CD4-positive, alpha-beta T cell treated with Interleukin-15 for 1 hour (primary cell): ENCODE results near the gene CD164.
"Not testable (repeated sequence)": the region's sequence is repeated elsewhere in the genome, so short reads cannot be mapped to it uniquely, and the experiment has no call there.

Experiments used
- DNase-seq: peaks from one replicate; pipeline ENCODE4 v3.0.0-alpha.2; 2020

CD164 gene

DNA sequence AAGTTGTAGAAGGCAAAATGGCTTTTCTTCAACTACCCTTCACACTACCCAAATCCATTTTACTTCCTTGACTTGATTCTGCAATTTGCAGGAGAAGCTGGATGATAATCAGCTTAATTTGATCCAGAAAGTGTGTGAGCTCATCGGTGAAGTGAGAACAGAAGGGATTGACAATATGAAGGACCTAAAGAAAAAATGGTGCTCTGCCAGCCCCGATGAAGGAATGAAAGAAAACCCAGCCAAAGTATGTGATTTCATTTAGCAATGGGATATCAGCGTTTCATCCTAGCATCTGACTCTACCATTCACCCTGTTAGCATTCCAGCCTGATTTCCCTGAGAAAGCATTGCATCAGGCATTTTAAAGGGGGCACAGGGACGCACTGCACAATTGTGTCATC is 41.5 kb downstream of the CD164 start:
- no peak for DNase-seq

DNA sequence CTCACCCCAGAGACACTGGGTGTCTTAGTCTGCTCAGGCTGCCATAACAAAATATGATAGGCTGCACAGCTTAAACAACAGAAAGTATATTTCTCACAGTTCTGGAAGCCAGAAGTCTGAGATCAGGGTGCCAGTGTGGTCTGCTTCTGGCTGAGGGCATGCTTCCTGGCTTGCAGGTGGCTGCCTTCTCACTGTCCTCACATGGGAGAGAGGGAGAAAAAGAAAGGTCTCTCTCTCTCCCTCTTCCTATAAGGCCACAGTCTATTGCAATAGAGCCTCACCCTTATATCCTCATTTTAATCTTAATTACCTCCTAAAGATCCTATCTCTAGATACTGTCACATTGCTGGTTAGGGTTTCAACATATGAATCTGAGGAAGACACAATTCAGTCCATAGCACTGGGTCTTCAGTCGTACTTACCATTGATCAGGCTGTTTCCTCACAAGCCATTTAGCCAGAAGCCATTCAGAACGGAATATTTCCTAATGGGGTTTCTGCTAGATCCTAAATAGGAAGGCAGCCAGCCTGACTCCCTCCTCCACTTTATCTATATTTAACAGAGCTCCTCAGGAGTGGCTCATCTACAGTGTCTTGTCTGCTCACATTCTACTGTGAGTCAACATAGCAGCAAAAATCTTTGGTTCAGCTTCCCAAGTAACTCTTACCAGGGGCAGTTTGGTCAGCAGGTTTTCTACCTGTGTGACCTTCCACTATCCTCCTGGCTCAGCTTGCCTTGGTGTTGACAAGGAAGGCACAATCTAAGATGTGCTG is 42.2 kb downstream of the CD164 start:
- DNase-seq, result no peak

DNA sequence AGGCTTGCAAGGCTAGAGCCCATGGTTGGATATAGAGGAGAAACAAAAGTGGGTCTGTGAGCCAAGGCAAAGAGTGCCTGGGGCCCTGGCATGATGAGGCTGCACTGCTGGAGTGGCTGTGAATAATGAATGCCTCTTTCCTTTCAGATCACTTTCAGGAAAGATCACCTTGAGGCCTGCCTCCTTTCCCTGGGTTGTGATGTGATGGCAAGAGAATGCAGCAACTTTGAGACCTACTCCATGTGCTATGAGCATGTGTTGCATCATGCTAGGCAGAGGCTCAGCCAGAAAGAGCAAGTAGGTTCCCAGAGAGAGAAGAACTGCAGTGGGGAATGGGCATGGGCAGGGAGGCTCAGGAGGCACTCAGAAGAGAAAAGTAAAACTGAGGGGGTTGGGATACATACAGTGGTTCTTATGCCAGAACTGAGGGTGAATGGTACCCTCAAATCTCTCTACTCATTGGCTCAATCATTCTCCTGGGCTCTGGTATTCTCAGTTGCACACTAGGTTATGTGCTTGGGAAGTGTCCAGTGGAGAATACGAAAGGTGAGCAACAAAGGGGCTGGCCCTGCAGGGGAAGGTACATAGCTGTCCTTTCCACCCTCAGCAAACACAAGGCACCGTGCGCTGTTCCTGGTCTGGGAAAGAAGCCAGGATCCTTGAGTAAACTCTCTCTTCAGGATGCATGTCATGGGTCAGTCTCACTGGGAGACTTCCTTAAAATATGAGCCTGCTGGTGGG is 45.9 kb downstream of the CD164 start:
- DNase-seq, result no peak

DNA sequence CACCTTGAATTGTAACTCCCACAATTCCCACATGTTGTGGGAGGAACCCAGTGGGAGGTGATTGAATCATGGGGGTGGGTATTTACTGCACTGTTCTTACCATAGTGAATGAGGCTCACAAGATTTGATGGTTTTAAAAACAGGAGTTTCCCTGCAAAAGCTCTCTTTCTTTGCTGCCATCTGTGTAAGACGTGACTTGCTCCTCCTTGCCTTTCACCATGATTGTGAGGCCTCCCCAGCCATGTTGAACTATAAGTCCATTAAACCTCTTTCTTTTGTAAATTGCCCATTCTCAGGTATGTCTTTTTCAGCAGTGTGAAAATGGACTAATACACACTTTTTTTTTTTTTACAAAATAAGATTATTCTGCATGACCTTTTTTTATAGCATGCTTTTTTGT is 48.4 kb downstream of the CD164 start:
- not testable (repeated sequence) for DNase-seq

DNA sequence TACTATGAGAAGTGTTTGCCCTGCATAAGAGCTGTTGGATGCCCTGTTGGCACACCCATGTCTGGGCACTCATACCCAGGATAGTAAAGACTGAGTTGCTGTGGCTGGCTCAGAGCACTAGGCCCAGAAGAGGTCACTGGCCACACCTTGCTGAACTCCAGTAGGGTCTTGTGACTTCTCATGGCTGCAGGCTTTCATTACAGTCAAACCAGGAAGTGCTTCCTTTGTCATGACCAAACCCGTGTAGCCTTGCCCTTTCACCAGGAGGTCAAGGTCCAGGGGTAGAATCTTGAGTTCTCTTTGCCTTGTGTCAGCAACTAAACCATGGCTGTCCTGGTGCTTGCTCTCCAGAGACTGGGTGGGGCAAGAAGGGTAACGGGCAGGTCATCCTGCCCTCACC is 49.5 kb downstream of the CD164 start:
- DNase-seq, result no peak

DNA sequence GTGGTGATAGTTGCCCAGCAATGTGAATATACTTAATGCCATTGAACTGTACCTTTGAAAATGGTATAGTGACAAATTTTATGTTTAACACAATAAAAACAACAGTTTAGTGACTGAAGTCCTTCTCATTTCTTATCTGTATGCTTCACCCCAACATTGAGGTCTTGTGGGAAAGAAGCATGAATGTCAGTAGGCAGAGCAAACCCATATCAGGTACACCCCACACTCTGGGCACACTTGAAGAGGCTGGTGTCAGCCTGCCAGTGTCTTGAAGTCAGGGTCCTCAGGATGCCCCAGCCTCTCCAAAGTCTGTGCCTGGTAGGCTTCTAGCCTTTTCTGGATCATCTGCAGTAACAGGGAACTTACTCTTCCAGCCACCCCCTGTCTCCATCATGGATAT is 51.2 kb downstream of the CD164 start:
- no peak for DNase-seq

DNA sequence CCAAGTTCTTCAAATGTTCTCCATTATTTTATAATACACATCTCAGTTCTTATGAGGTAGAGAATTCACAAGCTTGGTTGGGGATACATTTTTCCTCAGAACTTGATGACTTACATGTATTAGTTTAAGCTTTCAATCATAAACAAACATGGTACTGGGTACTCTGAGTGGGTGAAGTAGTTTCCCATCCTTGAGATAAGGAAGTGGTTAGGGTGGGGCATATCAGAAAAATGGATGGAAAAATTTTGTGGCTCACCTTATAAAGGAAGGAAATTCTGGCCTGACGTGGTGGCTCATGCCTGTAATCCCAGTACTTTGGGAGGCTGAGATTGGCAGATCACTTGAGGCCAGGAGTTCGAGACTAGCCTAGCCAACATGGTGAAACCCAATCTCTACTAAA is 52.0 kb downstream of the CD164 start:
- no peak for DNase-seq

DNA sequence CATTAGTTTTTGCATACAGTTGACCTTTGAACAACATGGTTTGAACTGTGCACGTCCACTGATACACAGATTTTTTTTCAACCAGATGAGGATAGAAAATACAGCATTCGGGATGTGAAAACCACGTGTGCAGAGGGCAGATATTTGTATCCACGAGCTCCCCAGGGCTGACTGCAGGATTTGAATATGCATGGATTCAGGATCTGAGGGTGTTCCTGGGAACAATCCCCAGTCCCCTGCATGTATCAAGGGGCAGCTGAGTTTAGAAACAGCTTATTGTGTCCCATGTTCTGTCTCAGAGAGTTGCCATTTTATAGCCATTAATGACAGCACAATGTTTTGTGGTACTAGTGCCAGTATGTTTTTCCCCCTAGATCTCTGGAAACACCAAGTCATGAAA is 53.6 kb downstream of the CD164 start:
- DNase-seq, result no peak

DNA sequence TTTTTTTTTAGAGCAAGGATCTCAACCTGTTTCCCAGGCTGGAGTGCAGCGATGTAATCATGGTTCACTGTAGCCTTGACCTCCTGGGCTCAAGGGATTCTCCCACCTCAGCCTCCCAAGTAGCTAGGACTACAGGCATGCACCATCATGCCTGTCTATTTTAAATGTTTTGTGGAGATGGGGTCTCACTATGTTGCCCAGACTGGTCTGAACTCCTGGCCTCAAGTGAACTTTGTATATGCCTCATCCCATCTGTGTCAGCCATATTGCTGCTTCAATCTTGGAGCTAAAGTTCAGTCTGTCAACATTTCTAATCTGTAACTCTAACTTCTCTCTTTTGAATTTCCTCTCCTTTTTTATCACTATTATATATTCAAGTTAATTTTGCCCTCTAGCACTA is 54.3 kb downstream of the CD164 start:
- no peak for DNase-seq

DNA sequence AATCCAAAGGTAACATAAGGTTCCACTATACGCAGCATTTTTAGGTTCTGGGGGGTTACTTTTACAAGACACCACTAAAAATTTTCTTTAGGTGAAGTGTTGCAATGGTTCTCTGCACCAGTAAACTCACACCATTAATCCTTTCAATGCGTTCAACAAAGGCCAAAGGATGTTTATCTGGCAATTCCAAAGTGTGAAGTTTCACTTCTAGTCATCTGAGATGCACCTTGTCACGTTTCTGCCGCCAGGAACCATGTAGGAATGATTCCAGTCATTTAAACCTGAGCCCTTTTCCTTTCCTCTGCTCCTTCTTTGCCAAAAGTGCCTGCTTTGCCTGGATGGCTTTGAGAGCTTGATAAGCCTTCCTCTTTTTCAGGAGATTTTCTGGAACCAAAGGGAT is 54.8 kb downstream of the CD164 start:
- no peak for DNase-seq

DNA sequence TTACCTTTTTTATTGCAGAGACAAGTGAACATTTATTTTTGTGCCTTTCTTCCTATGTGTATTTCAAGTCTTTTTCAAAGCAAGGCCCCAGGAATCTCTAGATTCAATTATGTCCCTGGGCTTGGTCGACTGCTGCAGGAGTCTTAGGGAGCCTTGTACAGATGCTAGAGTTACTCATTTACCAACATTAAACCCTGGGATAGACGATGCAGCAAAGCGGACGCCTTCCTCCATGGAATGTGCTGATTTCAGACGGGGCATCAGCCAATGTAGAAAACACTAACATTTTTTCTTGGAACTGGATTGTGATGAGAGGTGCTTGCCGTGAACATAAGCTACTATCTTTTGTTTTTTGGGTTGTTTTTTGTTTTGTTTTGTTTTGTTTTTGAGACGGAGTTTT is 55.9 kb downstream of the CD164 start:
- no peak for DNase-seq

DNA sequence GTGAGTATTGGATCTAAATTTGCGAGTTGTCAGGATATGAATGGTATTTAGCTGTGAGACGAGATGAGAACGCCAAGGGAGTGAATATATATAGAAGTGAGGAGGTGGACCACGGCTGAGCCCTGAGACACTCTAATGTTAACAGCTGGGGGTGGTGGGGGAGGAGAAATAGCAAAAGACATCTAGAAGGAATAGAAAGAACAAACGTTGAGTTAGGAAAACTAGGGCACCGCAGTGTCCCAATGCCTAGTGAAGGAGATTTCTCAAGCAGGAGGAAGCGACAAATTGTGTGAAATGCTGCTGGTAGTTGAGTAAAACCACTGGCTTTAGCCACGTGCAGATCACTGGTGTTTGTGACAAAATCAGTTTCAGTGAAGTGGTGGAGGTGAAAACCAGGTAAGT is 56.9 kb downstream of the CD164 start:
- no peak for DNase-seq

DNA sequence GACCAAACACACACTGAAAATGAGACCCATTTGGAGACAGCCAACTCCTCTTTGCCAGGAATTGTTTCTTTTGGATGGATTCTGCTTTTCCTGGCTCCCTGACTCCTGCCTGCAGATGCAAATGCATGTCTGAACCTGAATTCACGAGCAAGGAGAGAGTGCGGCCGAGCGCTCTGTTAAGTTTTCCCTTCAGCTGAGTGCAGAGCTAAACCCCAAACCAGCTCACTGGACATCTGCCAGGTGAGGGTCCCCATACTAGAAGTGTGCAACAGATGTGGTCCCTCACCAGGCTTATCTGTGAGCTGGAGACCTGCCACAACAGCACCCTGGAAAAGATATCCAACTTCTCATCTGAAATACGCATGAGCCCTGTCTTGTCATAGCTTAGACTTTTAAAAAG is 59.0 kb downstream of the CD164 start:
- no peak for DNase-seq

DNA sequence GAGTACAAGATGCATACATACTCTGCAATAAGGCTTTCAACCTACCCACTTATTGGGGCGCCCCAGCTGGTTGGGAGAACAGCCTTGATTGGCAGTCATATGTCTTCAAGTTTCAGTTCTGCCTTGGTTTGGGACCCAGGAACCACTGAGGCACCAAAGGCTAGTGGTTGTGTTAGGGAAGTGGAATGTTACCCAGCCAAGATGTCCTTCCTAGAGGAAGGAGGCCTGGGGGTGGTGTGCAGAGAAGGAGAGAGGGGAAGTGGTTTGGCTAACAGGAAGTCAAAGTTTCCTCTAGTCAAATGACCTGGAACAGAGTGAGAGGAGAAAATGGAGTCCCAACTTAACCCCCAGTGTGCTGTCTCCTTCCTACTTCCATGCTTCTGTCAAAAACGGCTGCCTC is 59.4 kb downstream of the CD164 start:
- DNase-seq, result peak; percentile 42

DNA sequence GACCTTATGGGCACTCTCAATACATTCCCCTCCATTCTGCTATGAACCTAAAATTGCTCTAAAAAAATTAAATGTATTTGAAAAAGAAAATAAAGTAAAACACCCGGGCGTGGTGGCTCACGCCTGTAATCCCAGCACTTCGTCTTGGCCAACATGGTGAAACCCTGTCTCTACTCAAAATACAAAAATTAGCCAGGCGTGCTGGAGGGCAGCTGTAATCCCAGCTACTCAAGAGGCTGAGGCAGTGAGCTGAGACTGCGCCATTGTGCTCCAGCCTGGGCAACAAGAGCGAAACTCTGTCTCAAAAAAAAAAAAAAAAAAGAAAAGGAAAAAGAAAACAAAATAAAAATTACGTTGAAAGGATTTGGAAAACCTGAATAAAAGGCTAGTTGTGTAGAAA is 60.5 kb downstream of the CD164 start:
- DNase-seq, result no peak

DNA sequence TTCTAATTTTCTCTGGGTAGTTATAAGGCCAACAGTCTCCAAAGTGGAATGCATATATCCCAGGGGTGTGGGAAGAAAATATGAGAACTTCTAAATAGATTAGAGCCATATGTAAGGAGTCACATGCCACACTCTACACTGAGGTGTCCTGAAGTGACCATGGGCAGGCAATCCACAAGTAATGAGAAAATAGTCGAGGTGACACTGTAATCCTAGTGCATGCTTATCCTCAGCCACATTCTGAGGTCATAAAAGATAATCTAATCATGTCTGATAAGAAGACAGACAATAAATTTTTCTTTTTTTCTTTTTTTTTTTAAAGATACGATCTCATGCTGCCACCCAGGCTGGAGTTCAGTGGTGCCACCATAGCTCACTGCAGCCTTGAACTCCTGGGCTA is 62.2 kb downstream of the CD164 start:
- DNase-seq, result no peak

DNA sequence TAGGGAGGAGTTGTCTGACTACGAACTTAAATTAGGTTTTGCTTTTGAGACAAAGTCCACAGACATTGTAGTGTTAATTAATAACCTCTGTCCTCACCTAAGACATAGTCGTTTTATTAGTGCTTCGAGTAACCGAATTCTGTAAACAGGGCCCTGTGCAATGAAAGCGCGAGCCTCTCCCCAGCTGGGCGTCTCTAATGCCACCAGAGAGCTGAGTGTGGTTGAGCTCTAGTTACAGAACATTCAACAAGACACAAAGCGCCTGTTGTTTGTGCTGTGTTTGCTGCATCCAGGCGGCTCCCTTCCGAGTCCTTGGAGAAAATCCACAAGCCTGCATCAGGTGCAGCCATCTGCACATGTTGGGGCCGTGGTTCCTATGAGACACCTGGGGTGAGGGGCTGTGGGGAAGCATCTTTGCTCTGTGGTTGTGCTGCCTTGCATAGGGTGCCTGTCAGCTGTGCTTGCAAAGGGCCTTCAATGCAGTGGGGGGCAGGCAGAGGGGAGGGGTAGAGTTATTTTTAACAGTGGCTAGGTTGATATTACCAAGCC is 63.9 kb downstream of the CD164 start:
- no peak for DNase-seq

DNA sequence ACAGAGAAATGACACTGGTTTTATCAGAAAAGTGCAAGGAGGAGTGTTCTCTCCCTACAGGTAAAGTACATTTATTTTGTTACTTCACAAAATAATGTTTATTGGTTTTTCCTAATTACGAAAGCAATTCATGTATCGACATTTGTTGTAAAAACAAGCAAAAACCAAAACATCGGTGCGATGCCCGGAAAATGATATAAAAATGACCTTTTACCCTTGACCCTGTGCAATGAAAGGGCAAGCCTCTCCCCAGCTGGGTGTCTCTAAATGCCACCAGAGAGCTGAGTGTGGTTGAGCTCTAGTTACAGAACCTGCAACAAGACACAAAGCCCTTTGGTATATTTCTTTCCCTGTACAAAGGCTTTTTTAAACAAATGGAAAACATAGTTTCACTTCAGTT is 65.4 kb downstream of the CD164 start:
- no peak for DNase-seq
